HG03039 (cell line): ENCODE data around the gene OVCH2.

ENCODE experiments used
- ATAC-seq: cut with Tn5 transposase; IDR thresholded peaks from one replicate; pipeline ENCODE4 v1.9.1; 2021; ENCODE audit warnings: mild to moderate bottlenecking, moderate library complexity; ENCODE audit not compliant: unreplicated experiment

Gene OVCH2

GRCh38 chr11:7643314-7643713 is 63.0 kb downstream of the OVCH2 start:
- no peak for ATAC-seq

GRCh38 chr11:7642747-7643146 is 63.5 kb downstream of the OVCH2 start:
- no peak for ATAC-seq

GRCh38 chr11:7640816-7641215 is 65.5 kb downstream of the OVCH2 start:
- ATAC-seq: no peak

- ATAC-seq: no peak
Observed at GRCh38 chr11:7639643-7640025, 66.6 kb downstream of the OVCH2 start.
